ENCODE measurements around the gene FAM50A.
"Not testable (repeated sequence)": the region's sequence is repeated elsewhere in the genome, so short reads cannot be mapped to it uniquely, and the experiment has no call there.

- TF ChIP-seq POLR2A (IDR thresholded peaks at IDR 0.05; ENCODE audit: low read depth); CTCF (IDR thresholded peaks at IDR 0.05); POLR2AphosphoS5 (IDR thresholded peaks at IDR 0.05): not testable (repeated sequence)
Observed at GRCh38 chrX:154496591-154497137, 52.7 kb downstream of the FAM50A start.

All from esophagus muscularis mucosa (tissue), 3 donors.